DMS153 treated with DMSO at 0.1 percent for 48 hours (cell line): ENCODE measurements around the gene ALG3.
A peak's percentile ranks its signal among the peaks of the same experiment; 100 is the strongest.
"Not testable (repeated sequence)": the region's sequence is repeated elsewhere in the genome, so short reads cannot be mapped to it uniquely, and the experiment has no call there.

ENCODE experiments used
- DNase-seq: peaks from one replicate; lab custom pipeline; 2025; ENCODE audit not compliant: unreplicated experiment; lab: John Stamatoyannopoulos, UW

The ALG3 gene

DNA sequence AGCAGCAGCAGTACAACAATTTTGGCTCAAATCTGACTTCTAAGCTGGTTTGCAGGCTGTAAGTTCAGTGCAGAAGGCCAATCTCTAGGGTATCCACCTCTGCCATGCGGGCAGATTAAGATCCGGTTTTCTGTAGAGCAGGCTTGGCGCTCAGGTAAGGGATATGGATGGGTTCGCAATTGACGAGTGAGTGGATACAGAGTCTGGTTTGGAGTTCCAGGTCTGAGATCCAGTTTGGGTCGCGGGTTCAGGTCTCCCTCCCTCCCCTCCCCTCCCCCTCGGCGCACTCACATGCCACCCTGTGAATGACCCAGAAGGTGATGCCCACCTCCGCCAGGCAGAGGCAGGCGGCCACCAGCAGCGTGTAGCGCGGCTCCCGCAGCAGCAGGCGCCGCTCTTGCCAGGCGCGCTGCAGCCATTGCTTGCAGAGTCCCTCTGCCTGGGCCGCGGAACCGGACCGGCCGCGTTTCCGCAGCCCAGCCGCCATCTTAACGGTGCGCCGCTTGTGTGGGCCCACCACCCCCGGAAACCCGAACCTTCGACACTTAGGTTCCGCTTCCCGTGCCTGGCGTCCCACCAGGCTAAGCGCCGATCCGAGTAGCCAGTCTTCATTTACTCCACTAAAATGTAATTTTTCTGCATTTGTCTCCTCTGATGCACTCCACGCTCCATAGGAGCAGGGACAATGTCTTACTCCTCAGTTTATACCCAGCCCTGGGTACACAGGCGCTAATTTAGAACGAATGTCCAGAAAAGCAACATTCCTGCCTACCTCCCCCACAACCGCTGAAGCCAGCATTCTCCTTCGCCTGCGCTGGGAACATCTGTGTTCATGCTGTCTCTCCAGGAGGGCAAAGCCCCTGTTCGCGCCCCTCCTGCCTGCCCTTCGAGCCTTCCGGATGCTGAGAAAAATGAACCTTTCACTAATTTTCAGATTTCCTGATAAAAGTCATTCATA is at the start of gene ALG3:
Gene ALG3, minus strand, starts transcription at position 509 of the 958 bp plus-strand sequence. Its CDS starts 22 bp downstream, at position 487.
- peak; percentile 68 for DNase-seq

DNA sequence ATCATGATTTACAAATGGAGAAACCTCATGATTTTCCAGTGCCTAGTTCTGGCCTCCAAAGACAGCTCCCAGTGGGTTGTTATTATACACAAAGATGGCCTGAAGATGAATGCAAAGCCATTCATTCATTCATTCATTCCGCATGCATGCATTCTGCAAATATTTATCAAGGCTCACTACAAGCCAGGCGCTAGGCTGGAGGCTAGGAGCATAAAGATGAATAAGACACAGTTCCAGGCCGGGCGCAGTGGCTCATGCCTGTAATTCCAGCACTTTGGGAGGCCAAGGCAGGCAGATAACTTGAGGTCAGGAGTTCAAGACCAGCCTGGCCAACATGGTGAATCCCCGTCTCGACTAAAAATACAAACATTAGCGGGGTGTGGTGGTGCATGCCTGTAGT is 47.9 kb upstream of the ALG3 start:
- DNase-seq = no peak

DNA sequence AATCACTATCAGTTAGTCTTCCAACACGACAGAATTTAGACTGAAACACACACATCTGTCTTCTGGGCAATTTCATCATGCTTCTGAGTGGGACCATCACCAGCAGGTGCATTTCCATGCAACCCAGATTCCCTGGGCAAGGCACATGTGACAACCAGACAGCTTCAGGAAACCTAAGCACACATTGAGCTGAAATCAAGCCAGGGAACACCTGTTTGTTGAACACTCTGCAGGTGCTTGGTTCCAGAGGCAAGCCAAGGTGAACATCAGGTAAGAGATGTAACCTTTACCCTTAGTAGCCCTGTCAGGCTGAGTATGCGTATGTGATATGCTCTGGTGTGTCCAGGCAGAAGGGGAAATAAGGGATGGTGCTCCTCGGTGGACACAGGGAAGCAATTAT is 47.0 kb upstream of the ALG3 start:
- no peak for DNase-seq

DNA sequence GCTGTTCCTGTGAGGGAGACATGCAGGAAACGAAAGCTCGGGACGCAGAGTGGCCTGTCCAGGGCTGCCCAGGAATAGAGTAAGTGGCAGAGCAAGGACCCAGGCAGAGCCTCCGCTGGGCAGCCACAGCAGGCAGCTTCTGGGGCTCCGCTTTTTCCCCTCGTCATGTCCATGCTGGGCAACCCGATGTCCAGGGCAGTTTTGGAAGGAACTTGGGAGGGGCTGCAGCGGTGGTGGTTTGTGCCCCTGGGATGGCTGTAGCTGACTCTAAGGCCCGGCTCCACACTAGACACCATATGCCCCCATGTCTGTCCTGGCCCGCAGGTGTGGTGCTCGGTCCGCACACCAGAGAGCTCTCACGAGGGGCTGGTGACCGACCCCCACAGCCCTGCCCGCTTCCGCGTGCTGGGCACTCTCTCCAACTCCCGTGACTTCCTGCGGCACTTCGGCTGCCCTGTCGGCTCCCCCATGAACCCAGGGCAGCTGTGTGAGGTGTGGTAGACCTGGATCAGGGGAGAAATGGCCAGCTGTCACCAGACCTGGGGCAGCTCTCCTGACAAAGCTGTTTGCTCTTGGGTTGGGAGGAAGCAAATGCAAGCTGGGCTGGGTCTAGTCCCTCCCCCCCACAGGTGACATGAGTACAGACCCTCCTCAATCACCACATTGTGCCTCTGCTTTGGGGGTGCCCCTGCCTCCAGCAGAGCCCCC is 43.1 kb upstream of the ALG3 start:
- DNase-seq = no peak

DNA sequence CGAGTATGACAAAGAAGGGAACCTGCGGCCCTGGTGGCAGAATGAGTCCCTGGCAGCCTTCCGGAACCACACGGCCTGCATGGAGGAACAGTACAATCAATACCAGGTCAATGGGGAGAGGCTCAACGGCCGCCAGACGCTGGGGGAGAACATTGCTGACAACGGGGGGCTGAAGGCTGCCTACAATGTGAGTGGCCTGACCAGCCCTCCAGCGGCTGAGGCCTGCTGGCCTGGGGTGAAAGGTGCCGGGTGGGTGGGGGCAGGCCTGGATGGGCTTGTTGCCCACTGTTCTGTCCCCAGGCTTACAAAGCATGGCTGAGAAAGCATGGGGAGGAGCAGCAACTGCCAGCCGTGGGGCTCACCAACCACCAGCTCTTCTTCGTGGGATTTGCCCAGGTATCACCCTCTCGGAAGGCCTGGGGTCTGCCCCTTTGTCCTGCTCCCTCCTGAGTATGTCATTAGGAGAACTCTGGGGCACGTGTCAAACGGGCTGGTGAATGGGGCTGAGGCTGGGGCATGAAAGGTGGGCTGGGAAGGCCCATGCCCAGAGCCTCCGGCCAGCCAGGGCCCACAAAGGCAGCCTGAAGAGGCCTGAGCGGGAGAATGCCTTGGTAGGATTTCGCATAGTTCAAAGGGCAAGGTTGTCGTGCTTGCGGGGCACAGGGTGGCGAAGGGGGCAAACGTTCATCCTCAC is 42.4 kb upstream of the ALG3 start:
- no peak for DNase-seq

DNA sequence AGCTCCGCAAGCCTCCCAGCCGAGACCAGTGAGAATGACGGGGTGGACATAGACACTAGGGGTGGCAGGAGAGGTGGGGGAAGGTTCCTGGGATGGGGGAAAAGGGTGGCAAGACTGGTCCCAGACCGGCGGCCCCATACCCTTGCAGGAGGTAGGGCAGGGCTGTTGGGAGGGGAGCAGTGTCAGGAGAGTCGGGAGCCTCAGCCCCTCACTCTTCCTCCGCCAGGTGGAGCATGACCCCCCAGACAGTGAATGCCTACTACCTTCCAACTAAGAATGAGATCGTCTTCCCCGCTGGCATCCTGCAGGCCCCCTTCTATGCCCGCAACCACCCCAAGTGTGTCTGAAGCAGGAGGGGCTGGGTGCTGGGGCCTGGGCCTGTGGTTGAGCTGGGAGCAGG is 41.6 kb upstream of the ALG3 start:
- DNase-seq = no peak

DNA sequence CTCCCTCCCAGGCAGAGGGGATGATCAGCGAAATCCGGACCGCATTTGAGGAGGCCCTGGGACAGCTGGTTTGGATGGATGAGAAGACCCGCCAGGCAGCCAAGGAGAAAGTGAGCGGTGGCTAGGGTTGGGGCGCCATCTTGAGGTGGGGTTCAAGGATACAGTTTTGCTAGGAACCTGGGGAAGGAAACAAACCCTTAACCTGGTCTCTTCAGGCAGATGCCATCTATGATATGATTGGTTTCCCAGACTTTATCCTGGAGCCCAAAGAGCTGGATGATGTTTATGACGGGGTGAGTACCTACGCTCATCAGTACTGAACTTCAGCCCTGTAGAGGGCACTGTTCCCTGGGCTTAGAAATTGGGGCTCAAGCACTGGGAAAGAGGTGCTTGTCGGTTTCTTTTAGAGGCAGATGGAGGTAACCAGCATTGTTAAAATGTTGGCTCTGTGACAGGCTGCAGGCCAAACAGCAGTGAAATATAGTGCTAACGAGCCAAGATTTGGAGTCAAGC is 40.7 kb upstream of the ALG3 start:
- DNase-seq = peak; percentile 9

DNA sequence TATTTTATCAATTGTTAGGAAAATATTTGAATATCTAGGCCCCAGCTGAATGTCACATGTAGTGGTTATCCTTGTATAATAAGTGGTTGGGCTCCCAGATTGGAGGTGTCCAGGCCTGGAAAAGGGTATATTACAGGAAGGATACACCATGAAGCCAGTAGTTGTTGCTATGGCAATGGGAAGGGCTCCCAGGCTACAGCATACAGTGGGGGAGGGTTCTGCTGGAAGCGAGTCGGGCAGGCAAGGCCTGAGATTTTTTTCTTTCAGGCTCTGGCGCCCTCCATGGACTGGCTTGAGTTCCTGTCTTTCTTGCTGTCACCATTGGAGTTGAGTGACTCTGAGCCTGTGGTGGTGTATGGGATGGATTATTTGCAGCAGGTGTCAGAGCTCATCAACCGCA is 35.9 kb upstream of the ALG3 start:
- DNase-seq = peak; percentile 56

DNA sequence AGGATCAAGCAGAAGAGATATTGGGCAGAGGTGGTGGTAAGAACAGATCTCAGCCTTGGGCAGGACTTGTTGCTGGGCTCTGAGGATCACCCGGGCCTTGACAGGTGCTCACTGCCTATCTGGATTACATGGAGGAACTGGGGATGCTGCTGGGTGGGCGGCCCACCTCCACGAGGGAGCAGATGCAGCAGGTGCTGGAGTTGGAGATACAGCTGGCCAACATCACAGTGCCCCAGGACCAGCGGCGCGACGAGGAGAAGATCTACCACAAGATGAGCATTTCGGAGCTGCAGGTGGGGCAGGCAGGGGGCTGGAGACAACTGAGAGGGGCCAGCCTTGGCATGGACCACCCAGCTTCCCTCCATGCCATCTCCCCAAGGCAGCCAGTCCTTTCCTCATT is 34.9 kb upstream of the ALG3 start:
- DNase-seq = no peak

DNA sequence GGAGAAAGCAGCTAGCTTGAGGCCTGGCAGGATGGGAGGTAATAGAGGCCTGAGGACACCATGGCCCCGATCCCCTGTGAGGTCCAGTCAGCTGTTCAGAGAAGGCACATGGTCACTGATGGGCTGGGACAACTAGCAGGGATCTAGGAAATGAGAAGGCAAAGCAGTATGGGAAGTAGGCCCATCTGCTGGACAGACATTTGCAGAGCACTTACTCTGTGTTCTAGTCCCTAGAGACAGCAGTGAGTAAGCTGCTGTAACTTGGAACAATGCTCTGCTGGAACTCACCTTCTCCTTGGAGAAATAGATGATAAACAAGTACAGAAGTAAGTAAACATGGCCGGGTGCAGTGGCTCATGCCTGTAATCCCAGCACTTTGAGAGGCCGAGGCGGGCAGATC is 34.2 kb upstream of the ALG3 start:
- no peak for DNase-seq

DNA sequence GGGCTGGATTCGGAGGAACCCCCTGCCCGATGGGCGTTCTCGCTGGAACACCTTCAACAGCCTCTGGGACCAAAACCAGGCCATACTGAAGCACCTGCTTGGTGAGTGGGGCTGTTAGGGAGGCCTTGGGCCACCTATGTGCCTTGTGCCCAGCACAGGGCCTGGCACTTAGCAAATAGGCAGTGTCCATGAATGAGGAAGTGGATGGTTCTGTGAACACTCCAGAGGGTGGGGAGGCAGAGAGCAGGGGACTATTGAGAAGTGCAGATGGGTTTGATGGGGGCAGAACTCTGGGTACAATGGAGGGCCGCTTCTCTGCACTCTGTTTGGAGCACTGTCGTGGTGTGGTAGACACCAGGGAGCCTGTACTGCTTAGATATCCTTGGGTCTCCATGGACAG is 28.6 kb upstream of the ALG3 start:
- DNase-seq = no peak

DNA sequence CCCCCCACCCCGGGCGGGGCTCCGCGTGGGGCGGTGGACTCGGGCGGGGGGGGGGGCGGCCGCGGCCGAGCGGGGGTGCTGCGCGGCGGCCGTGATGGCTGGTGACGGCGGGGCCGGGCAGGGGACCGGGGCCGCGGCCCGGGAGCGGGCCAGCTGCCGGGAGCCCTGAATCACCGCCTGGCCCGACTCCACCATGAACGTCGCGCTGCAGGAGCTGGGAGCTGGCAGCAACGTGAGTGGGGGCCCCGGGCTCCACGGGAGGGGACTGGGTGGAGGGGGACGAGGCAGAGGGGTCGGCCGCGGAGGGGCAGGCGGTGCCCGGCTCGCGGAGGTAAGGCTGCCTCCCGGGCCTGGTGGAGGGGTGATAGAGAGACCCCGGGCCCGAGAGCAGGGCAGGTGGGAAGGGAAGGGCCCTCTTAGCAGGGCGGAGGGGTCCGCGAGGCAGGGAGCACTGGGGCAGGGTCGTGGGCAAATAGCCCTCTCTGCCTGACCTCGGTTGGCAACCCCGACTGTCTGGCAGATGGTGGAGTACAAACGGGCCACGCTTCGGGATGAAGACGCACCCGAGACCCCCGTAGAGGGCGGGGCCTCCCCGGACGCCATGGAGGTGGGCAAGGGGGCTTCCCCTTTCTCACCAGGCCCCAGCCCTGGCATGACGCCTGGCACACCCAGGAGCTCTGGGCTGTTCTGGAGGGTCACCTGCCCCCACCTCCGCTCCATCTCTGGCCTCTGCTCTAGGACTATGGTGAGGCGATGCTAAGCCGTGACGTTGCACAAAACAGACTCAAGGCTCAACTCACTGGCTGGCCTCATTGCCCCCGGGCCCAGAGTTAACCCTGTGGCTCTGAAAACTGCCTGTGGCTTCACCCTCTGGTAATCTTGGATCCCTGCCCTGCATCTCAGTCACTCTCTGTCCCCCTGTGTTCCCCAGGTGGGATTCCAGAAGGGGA is 27.5 kb upstream of the ALG3 start, which contains the start of gene ECE2:
Gene ECE2, plus strand, starts transcription at position 62 of the 950 bp plus-strand sequence. Its CDS starts 132 bp downstream, at position 194.
- DNase-seq = no peak

DNA sequence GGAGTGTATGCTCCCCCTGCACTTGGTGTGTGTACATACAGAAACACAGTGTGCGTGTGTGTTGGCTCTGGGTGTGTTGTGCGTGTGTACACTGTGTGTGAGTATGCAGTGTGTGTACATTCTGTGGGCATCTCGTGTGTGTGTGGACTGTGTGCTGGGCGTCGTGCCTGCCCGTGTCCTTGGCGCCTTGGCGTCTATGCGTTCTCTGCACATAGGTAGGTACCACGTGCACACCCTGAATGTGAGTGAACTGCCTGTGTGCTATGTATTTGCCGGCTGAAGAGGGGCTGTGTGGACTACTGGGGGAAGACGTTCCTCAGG is 26.6 kb upstream of the ALG3 start:
- DNase-seq = no peak

DNA sequence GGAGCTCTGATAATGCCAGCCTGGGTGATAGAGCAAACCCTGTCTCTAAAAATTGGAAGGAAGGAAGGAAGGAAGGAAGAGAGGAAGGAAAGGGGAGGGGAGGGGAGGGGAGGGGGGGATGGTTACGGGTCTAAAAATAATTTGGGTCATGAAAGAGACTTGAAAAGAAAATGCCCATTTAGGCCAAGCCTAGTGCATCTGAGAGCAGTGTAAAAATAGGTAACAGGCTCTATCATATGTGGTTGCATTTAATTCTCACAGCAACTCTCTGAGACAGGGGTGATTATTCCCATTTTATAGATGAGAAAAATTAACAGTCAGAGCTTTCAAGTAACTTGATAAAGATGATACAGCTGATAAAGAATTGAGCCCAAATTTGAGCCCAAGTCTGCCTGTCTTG is 23.5 kb upstream of the ALG3 start:
- no peak for DNase-seq

DNA sequence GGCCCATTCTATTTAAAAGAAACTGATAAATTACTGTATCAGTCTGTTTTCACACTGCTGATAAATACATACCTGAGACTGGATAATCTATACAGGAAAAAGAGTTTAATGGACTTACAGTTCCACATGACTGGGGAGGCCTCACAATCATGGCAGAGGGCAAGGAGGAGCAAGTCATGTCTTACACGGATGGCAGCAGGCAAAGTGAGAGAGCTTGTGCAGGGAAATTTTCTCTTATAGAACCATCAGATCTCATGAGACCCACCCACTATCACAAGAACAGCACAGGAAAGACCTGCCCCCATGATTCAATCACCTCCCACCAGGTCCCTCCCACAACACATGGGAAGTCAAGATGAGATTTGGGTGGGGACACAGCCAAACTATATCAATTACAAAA is 18.5 kb upstream of the ALG3 start:
- DNase-seq = not testable (repeated sequence)

DNA sequence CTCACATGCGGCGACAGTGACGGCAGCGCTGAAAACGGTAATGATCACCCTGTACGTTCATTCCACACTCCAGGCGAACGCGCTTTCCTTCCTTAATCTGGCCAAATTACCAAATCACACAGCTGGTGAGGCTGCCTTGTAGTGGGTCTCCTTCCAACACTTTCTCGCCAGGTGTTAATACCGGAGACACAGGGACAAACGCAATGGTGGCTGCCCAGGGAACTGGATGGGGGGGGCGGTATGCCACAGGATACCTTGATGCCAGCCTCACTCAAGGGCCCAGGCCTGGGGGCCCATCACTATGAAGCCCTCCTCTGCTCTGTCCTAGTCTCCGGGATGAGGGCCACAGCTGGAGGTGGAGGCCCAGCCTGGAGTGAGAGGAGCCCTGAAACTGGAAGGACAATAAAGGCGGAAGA is 14.0 kb upstream of the ALG3 start:
- no peak for DNase-seq

DNA sequence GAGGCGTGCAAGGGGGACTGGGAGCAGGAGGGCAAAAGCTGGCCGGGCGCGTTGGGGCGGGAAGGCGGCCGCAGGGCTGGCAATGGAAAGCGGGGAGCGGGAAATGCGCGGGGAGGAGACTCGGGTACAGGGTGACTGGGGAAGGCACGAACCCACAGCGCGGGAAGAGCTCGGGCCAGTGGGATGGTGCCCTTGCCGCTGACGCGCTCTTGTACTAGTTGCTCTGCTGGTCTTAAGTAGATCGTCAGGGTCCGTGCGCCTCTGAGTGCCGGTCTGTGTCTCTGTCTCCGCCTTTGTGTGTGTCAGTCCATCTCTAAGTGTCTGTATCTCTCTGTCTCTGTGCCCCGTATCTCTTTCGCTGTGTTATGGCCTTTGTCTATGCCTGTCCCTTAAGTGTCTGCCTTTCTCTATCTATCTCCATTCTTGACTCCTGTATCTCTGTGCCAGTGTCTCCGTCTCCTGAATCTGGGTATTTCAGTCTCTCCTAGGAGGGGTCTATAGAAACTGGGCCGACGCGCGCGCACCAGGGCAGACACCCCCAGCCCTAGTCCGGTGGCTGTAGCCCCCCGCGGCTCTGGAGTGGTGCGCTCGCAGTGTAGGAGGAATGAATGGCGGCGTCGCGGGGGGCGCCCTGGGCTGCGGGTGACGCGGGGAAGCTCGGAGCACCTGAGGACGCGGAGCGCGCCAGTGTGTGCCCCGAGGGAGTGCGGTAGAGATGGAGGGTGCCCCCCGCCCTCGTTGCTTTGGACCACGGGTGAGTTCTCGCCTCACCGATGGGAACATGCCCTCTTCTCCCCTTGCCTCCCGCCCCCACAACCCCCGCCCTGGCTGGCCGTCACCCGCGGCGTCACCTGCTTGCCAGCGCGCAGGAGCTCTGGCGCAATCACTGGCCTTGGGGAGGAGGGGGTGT is 13.3 kb upstream of the ALG3 start:
- DNase-seq = peak; percentile 78

DNA sequence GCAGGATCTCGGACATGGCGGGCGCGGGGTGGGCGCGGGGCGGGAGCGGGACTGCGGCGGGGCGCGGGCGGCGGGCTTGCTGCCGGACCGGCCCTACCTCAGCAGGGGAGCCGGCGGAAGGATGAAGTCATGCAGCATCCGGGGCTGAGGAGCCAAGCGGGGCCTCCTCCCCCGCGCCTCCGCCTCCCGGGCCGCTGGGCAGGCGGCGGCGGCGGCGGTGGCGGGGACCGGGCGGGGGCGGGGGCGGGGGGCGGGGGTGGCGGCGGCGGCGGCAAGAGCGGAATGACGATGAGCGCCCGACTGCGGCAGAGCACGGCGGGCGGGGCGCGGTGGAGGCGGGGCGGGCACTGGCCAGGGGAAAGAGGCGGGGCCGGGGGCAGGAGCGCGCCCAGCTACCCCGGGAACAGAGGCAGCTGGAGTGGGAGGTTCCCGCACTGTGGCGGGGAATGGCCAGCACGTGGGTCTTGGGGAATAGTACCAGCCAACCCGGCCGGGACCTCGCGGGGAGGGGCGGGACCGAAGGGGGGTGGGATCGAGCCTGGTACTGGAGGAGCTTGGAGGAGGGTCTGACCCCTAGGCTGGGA is 12.6 kb upstream of the ALG3 start, which contains the start of gene CAMK2N2:
Gene CAMK2N2, minus strand, starts transcription at position 284 of the 584 bp plus-strand sequence. Its CDS starts 268 bp downstream, at position 16.
- DNase-seq = peak; percentile 78
